ENCODE data around the gene DCAF8. TPM values are rescaled to one million over a fixed set of nuclear protein-coding genes. Genes with fewer than 3 reads are reported as not detected.

DCAF8 gene
- polyA plus RNA-seq, 3 donors: 35.5 to 205 (median 44.6) TPM

DNA sequence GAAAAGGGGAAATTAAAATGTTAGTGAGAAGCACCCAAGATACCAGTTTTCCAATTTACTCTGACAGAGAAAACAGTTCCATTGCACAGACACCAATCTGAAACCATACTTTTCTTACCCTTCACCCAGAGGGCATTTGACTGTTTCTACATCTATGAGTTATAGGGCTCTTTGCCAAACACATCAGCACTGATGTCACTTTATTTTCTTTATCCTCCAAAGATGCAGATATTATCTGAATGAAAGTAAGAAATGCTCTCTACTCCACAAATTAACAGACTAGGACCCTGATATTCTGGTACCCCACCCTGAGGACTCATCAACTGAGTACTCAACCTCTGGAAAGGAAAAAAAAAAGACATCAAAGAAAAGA lies 46.8 kb upstream of the DCAF8 start:
- H2AFZ ChIP-seq (ENCODE audit: insufficient read depth, low read depth, low read length, poor library complexity, severe bottlenecking): no peak overlapping the region
- peaks cover 92 to 100% of the 10 kb centered on the region in 2 donors for H3K36me3 Mint-ChIP-seq
- H3K4me3 Mint-ChIP-seq: no peak overlapping the region
- H3K27me3 ChIP-seq (ENCODE audit: control insufficient read depth in 2 of 2, insufficient read depth in 2 of 2, low read length in 2 of 2): no peaks in the 10 kb centered on the region
- H3K27me3 Mint-ChIP-seq (ENCODE audit: low read depth in 3 of 3): peaks cover 0 to 1% (median 0%) of the 10 kb centered on the region in 3 donors
- DNase-seq: no peak
- no peak overlapping the region for H3K27ac ChIP-seq (ENCODE audit: low read depth in 1 of 2, low read length in 2 of 2)
- H3K79me2 ChIP-seq (ENCODE audit: insufficient read depth, low read length): no peaks in the 10 kb centered on the region
- intact Hi-C loops (cut with micrococcal nuclease): no loop called here
- no peaks in the 10 kb centered on the region for H3K4me1 ChIP-seq (ENCODE audit: control insufficient read depth in 1 of 2, insufficient read depth in 2 of 2, low read length in 2 of 2)
- H3K9me3 ChIP-seq (replicated peaks in 1 of 2; ENCODE audit: control insufficient read depth in 1 of 2, insufficient read depth in 1 of 2, low read length in 2 of 2): no peaks in the 10 kb centered on the region
- H3K9ac ChIP-seq (ENCODE audit: insufficient read depth, low read length, poor library complexity, severe bottlenecking): no peak overlapping the region
- H3K36me3 ChIP-seq (replicated peaks in 1 of 2; ENCODE audit: control insufficient read depth in 1 of 2, insufficient read depth in 2 of 2, low read length in 2 of 2): peaks cover 96 to 98% of the 10 kb centered on the region in 2 donors
- H3K4me3 ChIP-seq (replicated peaks in 1 of 3; ENCODE audit: low read depth in 2 of 3, low read length in 3 of 3): no peak overlapping the region
- H4K20me1 ChIP-seq (ENCODE audit: insufficient read depth, low read length): peaks cover 57% of the 10 kb centered on the region
- no peaks in the 10 kb centered on the region for H3K4me1 Mint-ChIP-seq
- no peaks in the 10 kb centered on the region for H3K9me3 Mint-ChIP-seq
- peak overlapping the region in 1 of 7 donors; percentile 69 for H3K27ac Mint-ChIP-seq
- TF ChIP-seq, protein P1, sequence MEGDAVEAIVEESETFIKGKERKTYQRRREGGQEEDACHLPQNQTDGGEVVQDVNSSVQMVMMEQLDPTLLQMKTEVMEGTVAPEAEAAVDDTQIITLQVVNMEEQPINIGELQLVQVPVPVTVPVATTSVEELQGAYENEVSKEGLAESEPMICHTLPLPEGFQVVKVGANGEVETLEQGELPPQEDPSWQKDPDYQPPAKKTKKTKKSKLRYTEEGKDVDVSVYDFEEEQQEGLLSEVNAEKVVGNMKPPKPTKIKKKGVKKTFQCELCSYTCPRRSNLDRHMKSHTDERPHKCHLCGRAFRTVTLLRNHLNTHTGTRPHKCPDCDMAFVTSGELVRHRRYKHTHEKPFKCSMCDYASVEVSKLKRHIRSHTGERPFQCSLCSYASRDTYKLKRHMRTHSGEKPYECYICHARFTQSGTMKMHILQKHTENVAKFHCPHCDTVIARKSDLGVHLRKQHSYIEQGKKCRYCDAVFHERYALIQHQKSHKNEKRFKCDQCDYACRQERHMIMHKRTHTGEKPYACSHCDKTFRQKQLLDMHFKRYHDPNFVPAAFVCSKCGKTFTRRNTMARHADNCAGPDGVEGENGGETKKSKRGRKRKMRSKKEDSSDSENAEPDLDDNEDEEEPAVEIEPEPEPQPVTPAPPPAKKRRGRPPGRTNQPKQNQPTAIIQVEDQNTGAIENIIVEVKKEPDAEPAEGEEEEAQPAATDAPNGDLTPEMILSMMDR (IDR thresholded peaks at IDR 0.05): no peak
- H3K4me2 ChIP-seq (replicated peaks; ENCODE audit: extremely low read depth, low read length, poor library complexity, severe bottlenecking): no peak overlapping the region

DNA sequence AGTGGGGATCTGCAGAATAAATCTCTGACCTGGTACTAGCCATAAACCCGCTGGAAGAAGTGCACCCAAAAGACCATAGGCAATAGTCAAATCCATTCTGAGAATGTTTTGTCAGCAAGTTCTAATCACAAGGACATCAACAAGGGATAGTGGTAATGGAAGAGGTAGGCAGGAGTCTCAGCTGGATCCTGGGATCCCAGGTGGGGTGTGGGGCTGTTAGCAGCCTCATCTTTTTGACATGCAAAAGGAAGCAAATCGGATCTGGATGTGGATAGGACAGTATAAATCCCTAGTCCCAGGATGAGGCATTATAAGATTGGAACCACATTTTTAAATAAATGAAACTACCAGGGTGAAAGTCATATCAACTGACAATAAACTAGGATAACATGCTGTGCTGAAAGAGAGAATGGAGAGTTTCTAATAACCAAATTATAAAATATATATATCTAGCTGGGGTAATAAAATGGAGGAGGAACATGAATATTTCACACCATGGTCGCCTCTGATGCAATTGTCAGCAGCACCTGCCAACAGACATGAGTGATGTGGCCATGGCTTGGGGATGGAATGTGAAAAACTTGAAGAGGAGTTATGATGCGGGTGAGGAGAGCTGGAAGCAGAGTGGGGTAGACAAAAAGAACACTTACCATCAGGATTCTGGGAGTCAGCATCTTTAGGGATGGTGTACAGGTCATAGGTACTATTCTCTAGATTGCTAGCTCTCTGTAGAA lies 46.3 kb upstream of the DCAF8 start:
- H3K27me3 Mint-ChIP-seq (ENCODE audit: low read depth in 3 of 3): peaks cover 0 to 1% (median 0%) of the 10 kb centered on the region in 3 donors
- H4K20me1 ChIP-seq (ENCODE audit: insufficient read depth, low read length): peaks cover 53% of the 10 kb centered on the region
- H3K36me3 ChIP-seq (replicated peaks in 1 of 2; ENCODE audit: control insufficient read depth in 1 of 2, insufficient read depth in 2 of 2, low read length in 2 of 2): peaks cover 96 to 98% of the 10 kb centered on the region in 2 donors
- no peak for DNase-seq
- H3K9ac ChIP-seq (ENCODE audit: insufficient read depth, low read length, poor library complexity, severe bottlenecking): no peak overlapping the region
- no peaks in the 10 kb centered on the region for H3K9me3 Mint-ChIP-seq
- H3K27me3 ChIP-seq (ENCODE audit: control insufficient read depth in 2 of 2, insufficient read depth in 2 of 2, low read length in 2 of 2): no peaks in the 10 kb centered on the region
- no peaks in the 10 kb centered on the region for H3K4me1 ChIP-seq (ENCODE audit: control insufficient read depth in 1 of 2, insufficient read depth in 2 of 2, low read length in 2 of 2)
- intact Hi-C loops (cut with micrococcal nuclease): no loop called here
- 90% methylated on average over 2 of the region's 4 CpGs for WGBS (ENCODE audit: insufficient coverage)
- no peak overlapping the region for H3K4me2 ChIP-seq (replicated peaks; ENCODE audit: extremely low read depth, low read length, poor library complexity, severe bottlenecking)
- H3K4me3 ChIP-seq (replicated peaks in 1 of 3; ENCODE audit: low read depth in 2 of 3, low read length in 3 of 3): no peak overlapping the region
- H3K27ac ChIP-seq (ENCODE audit: low read depth in 1 of 2, low read length in 2 of 2): no peak overlapping the region
- no peaks in the 10 kb centered on the region for H3K79me2 ChIP-seq (ENCODE audit: insufficient read depth, low read length)
- peaks cover 89 to 100% of the 10 kb centered on the region in 2 donors for H3K36me3 Mint-ChIP-seq
- no peaks in the 10 kb centered on the region for H3K9me3 ChIP-seq (replicated peaks in 1 of 2; ENCODE audit: control insufficient read depth in 1 of 2, insufficient read depth in 1 of 2, low read length in 2 of 2)
- no peak overlapping the region for H3K4me3 Mint-ChIP-seq
- H2AFZ ChIP-seq (ENCODE audit: insufficient read depth, low read depth, low read length, poor library complexity, severe bottlenecking): no peak overlapping the region
- peak overlapping the region in 2 of 7 donors; percentile 12 to 13 for H3K27ac Mint-ChIP-seq
- TF ChIP-seq, protein P1 (IDR thresholded peaks at IDR 0.05): no peak
- H3K4me1 Mint-ChIP-seq: no peaks in the 10 kb centered on the region
